ENCODE data around the gene GALNT12. TPM values are rescaled to one million over a fixed set of nuclear protein-coding genes. Genes with fewer than 3 reads are reported as not detected.
A peak's percentile ranks its signal among the peaks of the same experiment; 100 is the strongest.

The GALNT12 gene
- total RNA-seq, 1 experiment from 2014 or later, result 14.8 TPM

GRCh38 chr9:98806394-98807035 lies 955 bp upstream of the GALNT12 start:
- ATAC-seq, result no peak

GRCh38 chr9:98807814-98808195 lies 335 bp downstream of the GALNT12 start:
- ATAC-seq, result peak; percentile 48
- H3K79me2 ChIP-seq (ENCODE audit: low read length), result peaks cover 4% of the 10 kb centered on the region; the same call in 1 of the 2 replicates
- no peak for TF ChIP-seq EZH2phosphoT487 (IDR thresholded peaks at IDR 0.05; ENCODE audit: borderline replicate concordance, low read length)
- TF ChIP-seq CTCF (conservative IDR thresholded peaks at IDR 0.05; ENCODE audit: low read depth, low read length), result no peak
- no peak for TF ChIP-seq EZH2 (IDR thresholded peaks at IDR 0.05; ENCODE audit: low read length, unreplicated experiment)
- H3K36me3 ChIP-seq (ENCODE audit: low read depth, low read length), result no peaks in the 10 kb centered on the region
- H3K4me1 ChIP-seq (ENCODE audit: insufficient read depth, low read length), result peaks cover 51% of the 10 kb centered on the region
- H3K9ac ChIP-seq (ENCODE audit: low read length), result peak overlapping the region; percentile 59
- DNase-seq, result no peak
- CTCF ChIA-PET, result interaction anchor here (0.6 to 2.0 kb wide), 3 partner anchors 41 to 305 kb away, joined by 3 to 7 read pairs (median 3); no protein-coding TSS in a partner anchor
- H3K4me2 ChIP-seq (ENCODE audit: low read length), result peak overlapping the region; percentile 88
- POLR2A ChIA-PET (ENCODE audit: unreplicated experiment), result no interaction called here
- peak overlapping the region; percentile 87 for H3K4me3 ChIP-seq (ENCODE audit: low read length)
- no TSS peak for BruUV-seq (replicated peaks)
- H3K9me3 ChIP-seq (ENCODE audit: low read length), result no peaks in the 10 kb centered on the region
- peak overlapping the region; percentile 80 for H3K27ac ChIP-seq (ENCODE audit: low read length)
- H3K27me3 ChIP-seq (ENCODE audit: low read length), result no peaks in the 10 kb centered on the region
- no peaks in the 10 kb centered on the region for H3K9me2 ChIP-seq (replicated peaks; ENCODE audit: low read length)
- no peaks in the 10 kb centered on the region for H4K20me1 ChIP-seq (ENCODE audit: low read length)
- H2AFZ ChIP-seq (ENCODE audit: low read length), result peak overlapping the region; percentile 59; the same call in 1 of the 2 replicates
- H3F3A ChIP-seq (ENCODE audit: low read length, unreplicated experiment), result no peaks in the 10 kb centered on the region
- intact Hi-C loops (cut with micrococcal nuclease), result loop anchor here (2.0 kb wide), 1 partner anchor 191 kb away; no protein-coding TSS in a partner anchor

More at GRCh38 chr9:98806394-98807035, 955 bp upstream of the GALNT12 start:
- H3F3A ChIP-seq (ENCODE audit: low read length, unreplicated experiment), result peaks cover 3% of the 10 kb centered on the region
- H3K4me2 ChIP-seq (ENCODE audit: low read length), result peak overlapping the region; percentile 77
- peak overlapping the region; percentile 33 for H3K27ac ChIP-seq (ENCODE audit: low read length)
- intact Hi-C loops (cut with micrococcal nuclease), result loop anchor here (1.0 to 2.0 kb wide), 2 partner anchors 42 to 192 kb away; no protein-coding TSS in a partner anchor
- no peaks in the 10 kb centered on the region for H3K27me3 ChIP-seq (ENCODE audit: low read length)
- peaks cover 63% of the 10 kb centered on the region for H3K4me1 ChIP-seq (ENCODE audit: insufficient read depth, low read length)
- H3K9ac ChIP-seq (ENCODE audit: low read length), result no peak overlapping the region
- no peak overlapping the region for H2AFZ ChIP-seq (ENCODE audit: low read length)
- ChIA-PET POLR2A (ENCODE audit: unreplicated experiment) (no interaction called here), CTCF (interaction anchor here (0.6 to 2.0 kb wide), 6 partner anchors 41 to 1198 kb away, joined by 3 to 10 read pairs (median 4); no protein-coding TSS in a partner anchor)
- H3K4me3 ChIP-seq (ENCODE audit: low read length), result peak overlapping the region; percentile 59; the same call in 1 of the 2 replicates
- peaks cover 4% of the 10 kb centered on the region; the same call in 1 of the 2 replicates for H3K79me2 ChIP-seq (ENCODE audit: low read length)
- TF ChIP-seq CTCF (conservative IDR thresholded peaks at IDR 0.05; ENCODE audit: low read depth, low read length), result peak; percentile 60
- no peak for TF ChIP-seq EZH2phosphoT487 (IDR thresholded peaks at IDR 0.05; ENCODE audit: borderline replicate concordance, low read length)
- DNase-seq, result peak; percentile 48
- no peaks in the 10 kb centered on the region for H3K36me3 ChIP-seq (ENCODE audit: low read depth, low read length)
- no peaks in the 10 kb centered on the region for H3K9me2 ChIP-seq (replicated peaks; ENCODE audit: low read length)
- no peaks in the 10 kb centered on the region for H4K20me1 ChIP-seq (ENCODE audit: low read length)
- BruUV-seq (replicated peaks), result no TSS peak
- no peaks in the 10 kb centered on the region for H3K9me3 ChIP-seq (ENCODE audit: low read length)

- no peaks in the 10 kb centered on the region for H3F3A ChIP-seq (ENCODE audit: low read length, unreplicated experiment)
- ChIA-PET CTCF (interaction anchor here (1.0 kb wide), 1 partner anchor 40 kb away, joined by 3 read pairs; no protein-coding TSS in a partner anchor), POLR2A (ENCODE audit: unreplicated experiment) (no interaction called here)
- TF ChIP-seq CTCF (conservative IDR thresholded peaks at IDR 0.05; ENCODE audit: low read depth, low read length) (no peak), EZH2 (IDR thresholded peaks at IDR 0.05; ENCODE audit: low read length, unreplicated experiment) (no peak), EZH2phosphoT487 (IDR thresholded peaks at IDR 0.05; ENCODE audit: borderline replicate concordance, low read length) (no peak)
- H3K9me3 ChIP-seq (ENCODE audit: low read length), result no peaks in the 10 kb centered on the region
- H3K4me1 ChIP-seq (ENCODE audit: insufficient read depth, low read length), result peaks cover 51% of the 10 kb centered on the region
- no peaks in the 10 kb centered on the region for H3K36me3 ChIP-seq (ENCODE audit: low read depth, low read length)
- peak overlapping the region; percentile 87 for H3K4me3 ChIP-seq (ENCODE audit: low read length)
- intact Hi-C loops (cut with micrococcal nuclease), result no loop called here
- TSS peak; percentile 62 for BruUV-seq (replicated peaks)
- H3K9me2 ChIP-seq (replicated peaks; ENCODE audit: low read length), result no peaks in the 10 kb centered on the region
- peak; percentile 16 for ATAC-seq
- H3K27me3 ChIP-seq (ENCODE audit: low read length), result no peaks in the 10 kb centered on the region
- H3K27ac ChIP-seq (ENCODE audit: low read length), result peak overlapping the region; percentile 80
- DNase-seq, result peak; percentile 70
- H2AFZ ChIP-seq (ENCODE audit: low read length), result peak overlapping the region; percentile 59; the same call in 1 of the 2 replicates
- H3K79me2 ChIP-seq (ENCODE audit: low read length), result peaks cover 4% of the 10 kb centered on the region; the same call in 1 of the 2 replicates
- H4K20me1 ChIP-seq (ENCODE audit: low read length), result no peaks in the 10 kb centered on the region
- H3K4me2 ChIP-seq (ENCODE audit: low read length), result peak overlapping the region; percentile 88
- H3K9ac ChIP-seq (ENCODE audit: low read length), result peak overlapping the region; percentile 59
These were observed 943 bp downstream of the GALNT12 start for GRCh38 chr9:98808411-98808815.
